ENCODE data around the gene C1QTNF9B. TPM values are rescaled to one million over a fixed set of nuclear protein-coding genes. Genes with fewer than 3 reads are reported as not detected.

C1QTNF9B gene
- total RNA-seq, 6 donors from 2014 or later, result not detected

DNA sequence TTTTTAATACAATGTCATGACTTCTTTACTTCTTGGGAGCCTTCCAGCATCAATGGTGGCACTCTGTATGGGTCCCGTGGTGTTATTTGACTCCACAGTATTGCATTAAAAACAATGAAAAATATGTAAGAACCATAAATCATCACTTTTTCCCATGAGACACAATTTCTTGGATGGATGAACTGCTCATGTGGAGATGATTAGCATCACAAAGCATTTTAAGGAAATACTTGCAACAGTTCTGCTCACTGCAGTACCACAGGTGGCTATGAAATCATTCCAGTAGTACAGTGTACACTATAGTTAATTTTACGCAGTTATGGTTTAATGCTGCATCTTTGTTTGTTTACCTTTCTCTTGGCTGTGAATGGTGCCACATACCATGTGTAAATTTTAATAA, 37.2 kb upstream of the C1QTNF9B start:
- DNase-seq (no peak), ATAC-seq (ENCODE audit: low FRiP score in 2 of 2) (no peak)
- WGBS, 2 donors, result 93 to 95% methylated on average over 2 of the region's 2 CpGs
- TF ChIP-seq, protein P1, sequence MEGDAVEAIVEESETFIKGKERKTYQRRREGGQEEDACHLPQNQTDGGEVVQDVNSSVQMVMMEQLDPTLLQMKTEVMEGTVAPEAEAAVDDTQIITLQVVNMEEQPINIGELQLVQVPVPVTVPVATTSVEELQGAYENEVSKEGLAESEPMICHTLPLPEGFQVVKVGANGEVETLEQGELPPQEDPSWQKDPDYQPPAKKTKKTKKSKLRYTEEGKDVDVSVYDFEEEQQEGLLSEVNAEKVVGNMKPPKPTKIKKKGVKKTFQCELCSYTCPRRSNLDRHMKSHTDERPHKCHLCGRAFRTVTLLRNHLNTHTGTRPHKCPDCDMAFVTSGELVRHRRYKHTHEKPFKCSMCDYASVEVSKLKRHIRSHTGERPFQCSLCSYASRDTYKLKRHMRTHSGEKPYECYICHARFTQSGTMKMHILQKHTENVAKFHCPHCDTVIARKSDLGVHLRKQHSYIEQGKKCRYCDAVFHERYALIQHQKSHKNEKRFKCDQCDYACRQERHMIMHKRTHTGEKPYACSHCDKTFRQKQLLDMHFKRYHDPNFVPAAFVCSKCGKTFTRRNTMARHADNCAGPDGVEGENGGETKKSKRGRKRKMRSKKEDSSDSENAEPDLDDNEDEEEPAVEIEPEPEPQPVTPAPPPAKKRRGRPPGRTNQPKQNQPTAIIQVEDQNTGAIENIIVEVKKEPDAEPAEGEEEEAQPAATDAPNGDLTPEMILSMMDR (IDR thresholded peaks at IDR 0.05), result no peak
- TF ChIP-seq POLR2AphosphoS5 (IDR thresholded peaks at IDR 0.05), result no peak
- TF ChIP-seq POLR2A (IDR thresholded peaks at IDR 0.05), result no peak
- no peak for TF ChIP-seq EP300 (IDR thresholded peaks at IDR 0.05)
- no peaks in the 10 kb centered on the region for H3K27me3 ChIP-seq
- no peaks in the 10 kb centered on the region for H3K4me1 ChIP-seq
- no peaks in the 10 kb centered on the region for H3K36me3 ChIP-seq
- no peak overlapping the region for H3K4me3 ChIP-seq
- no peak overlapping the region for H3K27ac ChIP-seq
- no peaks in the 10 kb centered on the region for H3K9me3 ChIP-seq

DNA sequence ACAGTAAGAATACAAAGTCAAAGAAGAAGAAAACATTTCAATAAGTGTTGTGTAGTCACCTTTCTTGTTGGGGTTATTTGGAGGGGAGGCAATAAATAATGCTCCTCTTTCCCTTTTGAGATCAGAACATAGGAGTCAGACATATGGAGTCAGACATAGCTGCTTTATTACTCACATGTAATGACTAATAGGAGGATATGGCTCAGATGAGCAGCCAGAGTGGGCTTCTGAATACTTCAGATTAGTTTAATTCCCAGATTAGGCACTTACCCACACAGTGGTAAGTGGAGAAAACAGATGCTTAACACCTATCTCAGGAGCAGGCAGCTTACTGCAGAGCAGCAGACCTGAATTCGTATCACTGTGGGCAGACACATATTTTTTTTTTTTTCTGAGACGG, 31.7 kb upstream of the C1QTNF9B start:
- H3K4me3 ChIP-seq, result no peak overlapping the region
- no peak overlapping the region for H3K27ac ChIP-seq
- 94 to 97% methylated on average over 2 of the region's 2 CpGs for WGBS, 2 donors
- TF ChIP-seq EP300 (IDR thresholded peaks at IDR 0.05) (no peak), POLR2AphosphoS5 (IDR thresholded peaks at IDR 0.05) (no peak), POLR2A (IDR thresholded peaks at IDR 0.05) (no peak)
- TF ChIP-seq, protein P1 (IDR thresholded peaks at IDR 0.05), result no peak
- H3K4me1 ChIP-seq, result no peaks in the 10 kb centered on the region
- ATAC-seq (ENCODE audit: low FRiP score in 2 of 2), result no peak
- no peaks in the 10 kb centered on the region for H3K9me3 ChIP-seq
- H3K36me3 ChIP-seq, result no peaks in the 10 kb centered on the region
- DNase-seq, result no peak
- H3K27me3 ChIP-seq, result no peaks in the 10 kb centered on the region

DNA sequence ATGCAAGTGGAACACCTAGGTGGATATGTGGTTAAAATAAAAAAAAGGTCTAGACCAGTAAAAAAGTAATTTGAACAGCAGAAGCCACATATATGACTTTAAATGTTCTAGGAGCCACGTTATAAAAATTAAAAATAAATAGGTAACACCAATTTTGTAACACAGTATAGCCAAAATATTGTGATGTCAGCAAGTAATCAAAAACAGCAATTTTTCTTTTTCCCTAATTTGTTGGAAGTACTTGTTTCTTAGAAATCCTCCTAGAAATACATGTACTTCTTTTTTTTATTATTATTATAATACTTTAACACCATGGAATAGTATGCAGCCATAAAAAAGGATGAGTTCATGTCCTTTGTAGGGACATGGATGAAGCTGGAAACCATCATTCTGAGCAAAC, 25.7 kb upstream of the C1QTNF9B start:
- Histone ChIP-seq H3K4me1 (peaks cover 2 to 13% (median 7%) of the 10 kb centered on the region in 4 donors), H3K4me3 (no peak overlapping the region), H3K27me3 (no peaks in the 10 kb centered on the region), H3K9me3 (no peaks in the 10 kb centered on the region), H3K27ac (peak overlapping the region in 1 of 4 donors; percentile 42), H3K36me3 (no peaks in the 10 kb centered on the region)
- no peak for ATAC-seq (ENCODE audit: low FRiP score in 2 of 2)
- 71 to 86% methylated on average over 1 of the region's 1 CpG for WGBS, 2 donors
- TF ChIP-seq, protein P1 (IDR thresholded peaks at IDR 0.05), result no peak
- DNase-seq, result no peak

DNA sequence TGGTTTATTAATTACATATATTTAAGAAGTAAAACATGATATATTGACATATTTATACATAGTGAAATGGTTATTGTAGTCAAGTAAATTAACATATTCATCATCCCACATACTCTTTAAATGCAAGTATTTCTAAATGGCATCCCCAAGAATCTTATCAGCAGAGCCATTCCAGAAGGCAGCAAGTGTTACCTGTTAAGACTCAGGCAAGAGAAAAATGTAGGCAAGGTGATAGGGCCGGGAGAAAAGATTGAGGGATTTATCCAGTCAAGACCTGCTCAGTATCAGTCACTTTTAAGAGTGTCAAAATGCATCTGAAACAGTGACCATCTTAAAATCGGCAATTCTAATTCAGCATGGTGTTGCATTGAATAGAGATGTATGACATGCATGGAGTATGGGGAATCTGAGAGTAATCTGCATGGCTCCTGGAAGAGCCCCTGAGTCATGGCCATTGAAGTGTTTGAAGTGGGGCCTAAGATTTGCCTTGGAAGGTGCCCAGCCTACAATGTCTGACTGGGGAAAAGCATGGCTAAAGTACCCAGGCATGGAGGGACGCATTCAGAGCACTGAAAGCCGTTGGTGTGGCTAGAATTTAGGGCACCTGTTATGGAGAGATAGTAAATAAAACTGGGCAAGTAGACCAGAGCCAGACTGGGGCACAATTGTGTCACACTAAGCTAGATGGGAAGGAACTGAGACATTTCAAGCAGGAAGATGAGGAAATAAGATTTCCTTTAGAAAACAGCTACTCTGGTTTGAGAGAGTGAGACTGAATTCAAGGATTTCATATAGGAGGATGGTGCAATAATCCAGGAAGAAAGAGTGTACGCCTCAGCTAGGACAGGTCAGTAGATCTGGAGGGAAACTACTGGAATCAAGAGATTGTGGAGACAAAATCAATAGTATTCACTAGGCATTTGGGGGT, 25.0 kb upstream of the C1QTNF9B start:
- DNase-seq (peak in 1 of 2 donors; percentile 55), ATAC-seq (ENCODE audit: low FRiP score in 2 of 2) (peak; percentile 63 to 90)
- Histone ChIP-seq H3K27me3 (no peaks in the 10 kb centered on the region), H3K36me3 (no peaks in the 10 kb centered on the region), H3K4me3 (no peak overlapping the region), H3K27ac (peak overlapping the region in 1 of 4 donors; percentile 42), H3K9me3 (no peaks in the 10 kb centered on the region), H3K4me1 (peaks cover 2 to 13% (median 7%) of the 10 kb centered on the region in 4 donors)
- 45 to 54% methylated on average over 5 of the region's 5 CpGs for WGBS, 2 donors
- TF ChIP-seq, protein P1 (IDR thresholded peaks at IDR 0.05), result no peak
- TF ChIP-seq POLR2A (IDR thresholded peaks at IDR 0.05), result no peak
- no peak for TF ChIP-seq EP300 (IDR thresholded peaks at IDR 0.05)
- no peak for TF ChIP-seq POLR2AphosphoS5 (IDR thresholded peaks at IDR 0.05)

All from upper lobe of left lung (tissue), 6 donors.